Sigmoid colon (tissue), 7 donors: ENCODE data around the gene CAT. TPM values are rescaled to one million over a fixed set of nuclear protein-coding genes. Genes with fewer than 3 reads are reported as not detected.

Source experiments
- DNase-seq: peaks from one replicate; pipeline ENCODE4 v3.0.0-alpha.2; 2019
- H3K27ac ChIP-seq, 4 donors: fragments of 200-600 bp; sonication (generic); one replicate each; pipeline ENCODE4 v1.5.1; 2016 to 2019; ENCODE audit warnings: mild to moderate bottlenecking in 1 of 4
- H3K27me3 ChIP-seq, 3 donors: fragments of 200-600 bp; sonication (generic); one replicate each; pipeline ENCODE4 v1.5.1; 2019; ENCODE audit warnings: mild to moderate bottlenecking in 1 of 3
- H3K36me3 ChIP-seq, 4 donors: fragments of 200-600 bp; sonication (generic); one replicate each; pipeline ENCODE4 v1.5.1; 2016 to 2019
- H3K4me1 ChIP-seq, 4 donors: fragments of 200-600 bp; sonication (generic); one replicate each; pipeline ENCODE4 v1.5.1; 2017 to 2019
- H3K4me3 ChIP-seq, 4 donors: fragments of 200-600 bp; sonication (generic); one replicate each; pipeline ENCODE4 v1.5.1; 2017 to 2019; ENCODE audit warnings: mild to moderate bottlenecking in 2 of 4, moderate library complexity in 1 of 4
- H3K9me3 ChIP-seq, 4 donors: fragments of 200-600 bp in 3 of 4; sonication (generic) in 3 of 4; one replicate each; pipeline versions ENCODE4 v1.5.1 to v1.6.1; 2013 to 2019
- EP300 ChIP-seq, 4 donors: sonication (generic); formaldehyde crosslinking; IDR thresholded peaks; one replicate each; pipeline ENCODE4 v1.6.1; 2017; ENCODE audit warnings: antibody characterized with exemption in 4 of 4
- POLR2A ChIP-seq, 2 donors: fragments of 450-650 bp; IDR thresholded peaks; one replicate each; pipeline ENCODE4 v1.6.1; 2016; ENCODE audit warnings: antibody characterized with exemption in 2 of 2, mild to moderate bottlenecking in 2 of 2, moderate library complexity in 2 of 2
- POLR2AphosphoS5 ChIP-seq, 4 donors: sonication (generic); formaldehyde crosslinking; IDR thresholded peaks; one replicate each; pipeline ENCODE4 v1.6.1; 2017; ENCODE audit warnings: antibody characterized with exemption in 4 of 4
- WGBS, 2 donors: extraction: QIAGEN DNeasy Blood & Tissue Kit; methylation state at CpG; one replicate each; pipeline ENCODE4 v1.1.7; 2013; 5-methylcytosine and 5-hydroxymethylcytosine counted together
- intact Hi-C: fragments of 100-400 bp; cut with DNase I; formaldehyde crosslinking; loops from one replicate; pipeline ENCODE4 v1.15.1; 2023
- polyA plus RNA-seq, 3 donors: library from polyadenylated mRNA; stranded (reverse); fragments of 200-250 nt; gene quantifications; one replicate each; pipeline ENCODE4 v1.2.3, GENCODE V29; 2013
- total RNA-seq, 4 donors: library from RNA; depleted of rRNA; stranded (reverse); fragments of >200 nt; gene quantifications; one replicate each; pipeline ENCODE4 v1.1.0, GENCODE V29; 2016
- TF ChIP-seq, protein P1 (sequence below), 4 experiments: fragments of 450-650 bp in 3 of 4; fragments of 200-600 bp in 1 of 4; IDR thresholded peaks; one replicate each; pipeline ENCODE4 v1.5.1; 2016 to 2019; ENCODE audit warnings: antibody characterized with exemption in 4 of 4, mild to moderate bottlenecking in 3 of 4, moderate library complexity in 2 of 4
- donor health status: healthy with polysubstance abuse.
- donor health status: Bipolar disorder and iron deficiency.
- donor health status: healthy.

Gene CAT
- total and polyA plus RNA-seq, 7 donors: 64.1 to 164 (median 87.5) TPM

DNA sequence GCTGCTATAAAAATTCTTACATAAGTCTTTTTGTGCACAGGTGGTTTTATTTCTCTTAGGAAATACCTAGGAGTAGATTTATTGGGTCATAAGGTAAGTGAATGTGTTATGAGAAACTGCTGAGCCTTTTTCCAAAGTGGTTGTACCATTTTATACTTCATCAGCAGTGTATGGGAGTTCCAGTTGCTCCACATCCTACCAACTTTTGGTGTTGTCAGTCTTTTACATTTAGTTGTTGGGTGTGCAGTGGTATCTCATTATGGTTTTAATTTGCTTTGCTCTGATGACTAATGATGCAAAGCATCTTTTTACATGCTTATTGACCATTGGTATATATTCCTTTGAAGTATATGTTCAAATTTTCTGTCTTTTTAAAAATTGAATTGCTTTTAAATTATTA lies 3.1 kb downstream of the CAT start:
- no peaks in the 10 kb centered on the region for H3K27me3 ChIP-seq
- no peak overlapping the region for H3K27ac ChIP-seq
- TF ChIP-seq, protein P1, sequence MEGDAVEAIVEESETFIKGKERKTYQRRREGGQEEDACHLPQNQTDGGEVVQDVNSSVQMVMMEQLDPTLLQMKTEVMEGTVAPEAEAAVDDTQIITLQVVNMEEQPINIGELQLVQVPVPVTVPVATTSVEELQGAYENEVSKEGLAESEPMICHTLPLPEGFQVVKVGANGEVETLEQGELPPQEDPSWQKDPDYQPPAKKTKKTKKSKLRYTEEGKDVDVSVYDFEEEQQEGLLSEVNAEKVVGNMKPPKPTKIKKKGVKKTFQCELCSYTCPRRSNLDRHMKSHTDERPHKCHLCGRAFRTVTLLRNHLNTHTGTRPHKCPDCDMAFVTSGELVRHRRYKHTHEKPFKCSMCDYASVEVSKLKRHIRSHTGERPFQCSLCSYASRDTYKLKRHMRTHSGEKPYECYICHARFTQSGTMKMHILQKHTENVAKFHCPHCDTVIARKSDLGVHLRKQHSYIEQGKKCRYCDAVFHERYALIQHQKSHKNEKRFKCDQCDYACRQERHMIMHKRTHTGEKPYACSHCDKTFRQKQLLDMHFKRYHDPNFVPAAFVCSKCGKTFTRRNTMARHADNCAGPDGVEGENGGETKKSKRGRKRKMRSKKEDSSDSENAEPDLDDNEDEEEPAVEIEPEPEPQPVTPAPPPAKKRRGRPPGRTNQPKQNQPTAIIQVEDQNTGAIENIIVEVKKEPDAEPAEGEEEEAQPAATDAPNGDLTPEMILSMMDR (IDR thresholded peaks at IDR 0.05): no peak
- TF ChIP-seq POLR2AphosphoS5 (IDR thresholded peaks at IDR 0.05) (no peak), POLR2A (IDR thresholded peaks at IDR 0.05) (no peak), EP300 (IDR thresholded peaks at IDR 0.05) (no peak)
- DNase-seq: no peak
- no peaks in the 10 kb centered on the region for H3K36me3 ChIP-seq
- intact Hi-C loops: loop anchor here (10.0 kb wide), 1 partner anchor 337 kb away; the partner anchor contains the start of gene NAT10
- H3K9me3 ChIP-seq: no peaks in the 10 kb centered on the region
- peaks cover 0 to 48% (median 21%) of the 10 kb centered on the region in 4 donors for H3K4me1 ChIP-seq
- H3K4me3 ChIP-seq: no peak overlapping the region

DNA sequence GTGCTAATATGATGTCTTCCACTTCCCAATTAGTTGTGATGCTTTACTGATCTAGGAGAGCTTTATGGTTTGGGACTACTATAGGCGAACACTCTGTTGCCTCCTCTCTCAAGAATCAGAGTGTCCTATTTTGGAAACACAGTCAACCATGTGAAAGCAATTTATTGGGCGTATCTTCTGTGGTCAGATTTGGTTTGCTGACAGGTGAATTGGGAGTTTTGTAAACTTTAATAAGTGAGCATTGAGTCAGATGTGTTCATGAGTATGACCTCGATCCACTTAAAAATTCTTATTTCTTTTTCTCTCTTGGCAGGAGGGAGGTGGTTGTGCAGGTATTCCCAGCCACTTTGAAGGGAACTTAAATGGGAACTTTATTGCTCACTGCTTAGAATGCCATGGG lies 4.4 kb downstream of the CAT start:
- H3K4me1 ChIP-seq: peaks cover 0 to 42% (median 17%) of the 10 kb centered on the region in 4 donors
- no peak for TF ChIP-seq POLR2A (IDR thresholded peaks at IDR 0.05)
- no peak for TF ChIP-seq EP300 (IDR thresholded peaks at IDR 0.05)
- H3K27ac ChIP-seq: no peak overlapping the region
- DNase-seq: no peak
- H3K36me3 ChIP-seq: no peaks in the 10 kb centered on the region
- WGBS, 2 donors: 74 to 87% methylated on average over 3 of the region's 3 CpGs
- no peaks in the 10 kb centered on the region for H3K9me3 ChIP-seq
- H3K4me3 ChIP-seq: no peak overlapping the region
- intact Hi-C loops: loop anchor here (10.0 kb wide), 1 partner anchor 338 kb away; the partner anchor contains the start of gene NAT10
- no peaks in the 10 kb centered on the region for H3K27me3 ChIP-seq

GRCh38 chr11:34444428-34444827 lies 5.7 kb downstream of the CAT start:
- WGBS, 2 donors: 77 to 88% methylated on average over 4 of the region's 4 CpGs
- peaks cover 0 to 40% (median 15%) of the 10 kb centered on the region in 4 donors for H3K4me1 ChIP-seq
- H3K4me3 ChIP-seq: no peak overlapping the region
- TF ChIP-seq, protein P1 (IDR thresholded peaks at IDR 0.05): no peak
- TF ChIP-seq POLR2AphosphoS5 (IDR thresholded peaks at IDR 0.05): no peak
- no peak for TF ChIP-seq POLR2A (IDR thresholded peaks at IDR 0.05)
- TF ChIP-seq EP300 (IDR thresholded peaks at IDR 0.05): no peak
- intact Hi-C loops: loop anchor here (10.0 kb wide), 1 partner anchor 340 kb away; the partner anchor contains the start of gene NAT10
- peaks cover 0 to 3% (median under 1%) of the 10 kb centered on the region in 4 donors for H3K36me3 ChIP-seq
- no peaks in the 10 kb centered on the region for H3K9me3 ChIP-seq
- H3K27me3 ChIP-seq: no peaks in the 10 kb centered on the region
- no peak overlapping the region for H3K27ac ChIP-seq
- DNase-seq: no peak

DNA sequence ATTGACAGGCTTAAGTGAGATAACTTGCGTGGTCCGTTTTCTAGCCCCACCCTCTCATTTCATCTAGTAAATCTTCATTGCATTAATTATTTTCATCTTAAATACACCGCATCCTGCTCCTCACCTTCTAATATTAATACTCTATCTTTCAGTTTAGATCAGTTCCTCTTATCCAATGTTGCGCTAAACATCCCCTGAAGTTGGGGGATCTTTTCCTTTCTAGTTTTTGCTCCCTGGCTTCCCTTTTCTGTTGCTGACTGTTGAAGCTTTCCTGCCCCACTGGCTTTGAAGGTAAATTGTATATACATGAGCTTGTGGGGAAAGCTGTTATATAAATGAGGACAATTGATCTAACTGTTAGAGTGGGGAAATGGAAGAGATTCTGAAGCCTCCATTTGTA lies 7.2 kb downstream of the CAT start:
- DNase-seq: no peak

GRCh38 chr11:34446386-34446785 lies 7.7 kb downstream of the CAT start:
- peaks cover 5 to 23% (median 16%) of the 10 kb centered on the region in 4 donors for H3K36me3 ChIP-seq
- intact Hi-C loops: loop anchor here (10.0 kb wide), 1 partner anchor 342 kb away; the partner anchor contains the start of gene NAT10
- H3K4me3 ChIP-seq: no peak overlapping the region
- H3K9me3 ChIP-seq: no peaks in the 10 kb centered on the region
- TF ChIP-seq, protein P1 (IDR thresholded peaks at IDR 0.05): no peak
- no peak for TF ChIP-seq EP300 (IDR thresholded peaks at IDR 0.05)
- TF ChIP-seq POLR2A (IDR thresholded peaks at IDR 0.05): no peak
- TF ChIP-seq POLR2AphosphoS5 (IDR thresholded peaks at IDR 0.05): no peak
- 63 to 69% methylated on average over 5 of the region's 5 CpGs for WGBS, 2 donors
- no peak for DNase-seq
- H3K27me3 ChIP-seq: no peaks in the 10 kb centered on the region
- peaks cover 0 to 24% (median 2%) of the 10 kb centered on the region in 4 donors for H3K4me1 ChIP-seq
- no peak overlapping the region for H3K27ac ChIP-seq

More for the DNA sequence above, 7.2 kb downstream of the CAT start:
- H3K27ac ChIP-seq: no peak overlapping the region
- no peak for TF ChIP-seq POLR2AphosphoS5 (IDR thresholded peaks at IDR 0.05)
- no peak for TF ChIP-seq POLR2A (IDR thresholded peaks at IDR 0.05)
- TF ChIP-seq, protein P1 (IDR thresholded peaks at IDR 0.05): no peak
- TF ChIP-seq EP300 (IDR thresholded peaks at IDR 0.05): no peak
- no peaks in the 10 kb centered on the region for H3K9me3 ChIP-seq
- 83 to 88% methylated on average over 4 of the region's 4 CpGs for WGBS, 2 donors
- peaks cover 0 to 25% (median 2%) of the 10 kb centered on the region in 4 donors for H3K4me1 ChIP-seq
- H3K4me3 ChIP-seq: no peak overlapping the region
- no peaks in the 10 kb centered on the region for H3K27me3 ChIP-seq
- H3K36me3 ChIP-seq: peaks cover 5 to 18% (median 15%) of the 10 kb centered on the region in 4 donors
- intact Hi-C loops: loop anchor here (10.0 kb wide), 1 partner anchor 341 kb away; the partner anchor contains the start of gene NAT10
